ENCODE results near the gene ZNF236.

ZNF236 gene

DNA sequence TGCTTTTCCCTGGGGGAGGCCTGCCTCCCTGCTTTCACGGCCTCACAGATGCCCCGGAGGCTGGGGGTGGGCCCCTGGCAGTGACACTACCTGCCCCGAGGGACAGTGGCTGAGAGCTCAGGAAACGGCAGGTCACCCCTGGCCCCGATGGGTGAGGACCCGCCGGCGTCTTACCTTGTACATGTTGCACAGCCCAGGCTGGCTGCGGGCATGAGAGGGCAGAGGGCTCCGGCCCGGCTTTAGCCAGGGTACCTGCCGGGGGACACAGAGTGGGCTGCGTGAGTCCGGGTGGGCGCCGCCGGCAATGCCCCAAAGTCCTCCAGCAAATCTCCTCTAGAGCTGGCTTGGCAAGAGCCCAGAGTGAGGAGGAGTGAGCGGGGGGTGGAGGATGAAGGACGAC is 187.3 kb downstream of the ZNF236 start:
- DNase-seq (ENCODE audit: insufficient read length, low spot score) (no peak), FAIRE-seq (no peak)
- TF ChIP-seq CTCF (IDR thresholded peaks at IDR 0.05; ENCODE audit: insufficient read depth, missing control alignments) = no peak

DNA sequence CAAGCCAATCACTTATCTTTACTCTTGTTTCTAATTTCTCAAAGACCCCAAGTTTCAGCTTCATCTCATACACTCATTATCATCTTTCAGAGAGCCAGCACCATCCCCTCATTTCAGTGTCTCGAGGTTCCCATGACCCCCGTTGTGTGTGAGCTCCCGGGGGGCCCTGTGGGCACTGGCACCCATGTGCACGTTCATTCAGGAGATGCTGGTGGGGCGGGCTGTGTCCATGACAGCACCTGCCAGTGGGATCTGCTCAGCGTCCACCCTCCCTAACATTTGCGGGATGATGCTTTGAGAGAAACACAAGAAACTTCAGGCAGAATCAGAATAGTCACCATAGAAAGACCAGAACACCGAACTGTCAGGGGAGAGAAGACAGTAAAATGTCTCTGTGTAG is 189.8 kb downstream of the ZNF236 start:
- TF ChIP-seq CTCF (IDR thresholded peaks at IDR 0.05; ENCODE audit: insufficient read depth, missing control alignments) = no peak
- DNase-seq (ENCODE audit: insufficient read length, low spot score) = no peak
- no peak for FAIRE-seq

DNA sequence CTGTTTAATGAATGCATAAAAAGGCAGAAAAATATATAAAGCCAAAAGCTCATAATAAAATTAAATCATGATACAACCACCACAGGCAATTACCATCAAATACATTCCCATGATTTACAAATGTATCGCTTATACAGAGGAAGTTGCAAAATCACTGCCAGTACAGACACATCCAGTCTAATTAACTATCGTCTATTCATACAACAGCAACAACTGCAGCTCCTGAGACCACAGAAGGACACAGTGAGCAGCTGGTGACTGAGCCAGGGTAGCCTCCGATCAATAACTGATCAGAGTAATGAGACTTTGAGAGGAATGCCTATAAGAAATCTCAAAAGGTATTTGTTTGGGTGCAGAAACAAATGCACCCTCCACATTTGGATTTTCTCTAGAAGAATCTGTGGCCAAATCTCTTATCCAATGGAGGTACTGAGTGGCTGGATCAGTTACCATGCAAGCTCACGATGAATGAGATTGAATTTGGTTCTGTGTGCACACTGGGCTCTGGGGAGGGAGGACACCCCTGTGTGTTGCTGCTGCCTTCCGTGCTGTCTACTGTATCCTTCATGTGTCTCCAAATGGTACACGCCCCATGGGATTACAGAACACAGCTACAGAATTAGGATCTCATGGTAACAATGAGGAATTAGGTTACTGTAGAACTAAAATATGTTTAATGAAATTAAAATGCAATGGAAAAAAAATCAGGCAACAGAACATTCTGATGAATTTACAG is 190.6 kb downstream of the ZNF236 start:
- FAIRE-seq (peak; percentile 70), DNase-seq (ENCODE audit: insufficient read length, low spot score) (no peak)
- TF ChIP-seq CTCF (IDR thresholded peaks at IDR 0.05; ENCODE audit: insufficient read depth, missing control alignments) = no peak

DNA sequence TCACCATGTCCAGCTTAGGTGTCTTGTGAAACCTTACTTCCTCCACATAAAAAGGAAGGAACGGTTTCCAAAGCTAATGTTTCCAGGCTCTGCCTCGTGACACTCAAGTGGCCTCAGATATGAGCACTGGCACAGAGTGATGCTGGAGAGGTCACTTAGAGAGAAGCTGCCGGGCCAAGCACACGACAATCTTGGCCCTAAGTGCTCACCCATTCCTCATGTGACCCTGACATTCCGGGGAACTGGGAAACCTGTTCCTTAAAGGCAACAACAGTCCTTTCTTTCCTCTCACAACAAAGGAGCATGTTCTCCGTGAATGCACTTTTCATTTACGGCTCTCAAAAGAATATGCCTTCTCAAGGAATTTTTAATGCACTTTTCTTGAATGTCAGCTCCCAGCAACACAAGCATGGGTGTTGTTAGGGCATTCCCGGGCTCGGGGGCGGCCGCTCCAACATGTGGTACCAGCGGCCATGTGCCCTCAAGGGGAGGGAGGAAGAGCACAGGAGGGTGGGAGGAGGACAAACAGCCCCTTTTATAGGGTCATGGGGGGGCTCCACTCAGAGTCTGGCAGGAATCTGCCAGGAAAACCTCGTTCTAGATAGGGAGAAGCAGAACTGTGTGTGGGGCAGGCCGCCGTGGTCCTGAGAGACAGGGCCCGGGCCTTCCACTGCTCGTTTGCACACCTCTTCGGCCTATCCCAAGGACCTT is 191.6 kb downstream of the ZNF236 start:
- TF ChIP-seq CTCF (IDR thresholded peaks at IDR 0.05; ENCODE audit: insufficient read depth, missing control alignments) = no peak
- peak; percentile 29 for FAIRE-seq
- DNase-seq (ENCODE audit: insufficient read length, low spot score) = no peak

DNA sequence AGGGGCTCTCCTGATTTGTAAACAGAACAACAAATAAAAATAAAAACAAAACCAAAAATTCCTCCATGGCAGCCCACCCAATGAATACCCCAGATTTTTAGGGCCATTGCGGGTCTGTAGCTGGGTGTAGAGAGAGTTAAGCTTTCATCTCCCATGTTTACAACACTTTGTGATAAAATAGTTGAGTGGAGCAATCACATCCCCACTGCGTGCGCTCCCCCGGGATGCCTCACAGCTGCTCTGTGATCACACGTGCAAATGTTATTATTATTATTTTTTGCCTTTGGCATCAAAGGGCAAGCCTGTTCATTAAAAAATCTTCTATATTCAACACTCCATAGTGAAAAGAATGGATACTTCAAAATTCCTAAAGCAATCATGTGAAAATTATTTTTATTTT is 192.2 kb downstream of the ZNF236 start:
- FAIRE-seq (no peak), DNase-seq (ENCODE audit: insufficient read length, low spot score) (no peak)
- no peak for TF ChIP-seq CTCF (IDR thresholded peaks at IDR 0.05; ENCODE audit: insufficient read depth, missing control alignments)

GRCh38 chr18:77015169-77015568 is 192.8 kb downstream of the ZNF236 start:
- FAIRE-seq = peak; percentile 91
- DNase-seq (ENCODE audit: insufficient read length, low spot score) = no peak
- no peak for TF ChIP-seq CTCF (IDR thresholded peaks at IDR 0.05; ENCODE audit: insufficient read depth, missing control alignments)
